OCI-M2 (cell line): ENCODE measurements around the gene TFDP1.

Source experiments
- DNase-seq: peaks from one replicate; lab custom pipeline; 2025; ENCODE audit not compliant: unreplicated experiment; lab: John Stamatoyannopoulos, UW

Gene TFDP1

GRCh38 chr13:113596321-113597200 is 12.0 kb downstream of the TFDP1 start:
- DNase-seq: no peak

- DNase-seq: no peak
These were observed 13.0 kb downstream of the TFDP1 start for GRCh38 chr13:113597391-113598080.

- DNase-seq: no peak
These were observed 13.5 kb downstream of the TFDP1 start for GRCh38 chr13:113598081-113598410.

DNA sequence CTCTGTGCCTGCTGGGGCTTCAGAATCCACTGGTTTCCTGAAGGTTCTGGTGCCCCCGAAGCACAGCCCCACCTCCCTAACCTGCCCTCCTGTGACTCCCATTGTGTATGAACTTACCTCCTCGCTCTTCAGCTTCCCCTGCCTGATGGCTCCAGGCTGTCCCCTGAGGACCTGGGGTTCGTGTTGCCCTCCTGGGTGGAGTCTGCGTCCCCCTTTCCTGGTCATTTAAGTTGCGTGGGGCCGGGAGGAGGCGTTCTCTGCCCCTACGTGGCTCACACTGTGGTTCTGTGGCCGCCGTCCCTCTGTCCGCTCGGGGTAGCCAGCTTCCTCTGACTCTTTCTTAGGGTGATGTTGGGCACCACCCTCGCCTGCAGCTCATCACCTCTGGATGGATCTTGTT is 13.9 kb downstream of the TFDP1 start:
- DNase-seq: no peak

DNA sequence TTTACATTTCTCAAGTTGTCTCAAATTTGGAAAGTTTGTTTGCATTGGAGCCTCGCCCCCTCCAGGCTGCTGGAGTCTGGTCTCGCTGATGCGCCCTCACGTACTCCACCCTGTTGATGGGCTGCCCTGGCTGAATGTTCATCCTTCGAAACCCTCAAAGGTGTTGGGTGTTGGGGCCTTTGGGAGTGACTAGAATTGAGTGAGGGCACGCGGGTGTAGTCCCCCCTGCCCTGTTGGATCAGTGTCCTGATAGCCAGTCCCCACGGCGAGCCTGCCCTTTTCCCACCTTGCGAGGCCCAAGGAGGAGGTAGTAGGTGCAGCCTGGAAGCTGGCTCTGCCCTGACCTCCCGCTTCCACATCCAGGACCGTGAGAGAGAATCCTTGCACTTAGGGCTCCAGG is 14.8 kb downstream of the TFDP1 start:
- DNase-seq: no peak

GRCh38 chr13:113601166-113602070 is 16.9 kb downstream of the TFDP1 start:
- no peak for DNase-seq

GRCh38 chr13:113602291-113602988 is 17.9 kb downstream of the TFDP1 start:
- no peak for DNase-seq

GRCh38 chr13:113603116-113603710 is 18.7 kb downstream of the TFDP1 start:
- no peak for DNase-seq

DNA sequence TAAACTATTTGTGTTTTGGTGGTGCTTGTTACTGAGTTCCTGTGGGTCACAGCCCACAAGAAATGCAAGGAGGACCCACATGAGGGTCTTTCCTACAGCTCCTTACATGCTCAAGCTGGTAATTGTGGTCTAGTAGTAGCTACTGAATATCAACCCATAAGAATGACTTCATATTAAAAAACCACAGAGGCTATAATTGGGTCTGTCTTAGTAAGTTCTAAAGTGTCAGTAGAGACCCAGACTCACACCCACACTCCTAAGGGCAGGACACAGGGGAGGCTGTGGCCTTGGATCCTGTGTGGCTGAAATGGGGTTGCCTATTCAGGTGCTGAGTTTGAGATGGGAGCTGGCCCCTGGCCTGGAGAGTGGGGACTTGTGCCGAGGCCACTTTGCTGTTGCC is 19.6 kb downstream of the TFDP1 start:
- no peak for DNase-seq

DNA sequence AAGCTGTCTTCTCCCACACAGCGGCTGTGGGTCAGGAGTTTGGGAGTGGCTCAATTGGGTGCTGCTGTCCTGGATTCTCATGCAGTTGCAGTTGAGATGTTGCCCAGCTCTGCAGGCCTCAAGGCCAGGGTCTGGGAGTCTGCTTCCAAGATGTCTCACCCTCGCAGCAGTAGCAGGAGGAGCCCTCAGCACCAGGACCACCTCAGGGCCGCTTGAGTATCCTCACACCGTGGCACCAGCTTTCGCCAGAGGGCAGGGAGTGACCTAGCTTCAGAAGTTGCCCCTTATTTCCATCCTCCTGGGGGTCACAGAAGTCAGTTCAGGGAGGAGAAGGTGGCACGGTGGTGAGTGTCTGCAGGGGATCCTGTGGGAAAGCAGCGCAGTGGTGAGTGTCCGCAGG is 20.9 kb downstream of the TFDP1 start:
- DNase-seq: no peak

DNA sequence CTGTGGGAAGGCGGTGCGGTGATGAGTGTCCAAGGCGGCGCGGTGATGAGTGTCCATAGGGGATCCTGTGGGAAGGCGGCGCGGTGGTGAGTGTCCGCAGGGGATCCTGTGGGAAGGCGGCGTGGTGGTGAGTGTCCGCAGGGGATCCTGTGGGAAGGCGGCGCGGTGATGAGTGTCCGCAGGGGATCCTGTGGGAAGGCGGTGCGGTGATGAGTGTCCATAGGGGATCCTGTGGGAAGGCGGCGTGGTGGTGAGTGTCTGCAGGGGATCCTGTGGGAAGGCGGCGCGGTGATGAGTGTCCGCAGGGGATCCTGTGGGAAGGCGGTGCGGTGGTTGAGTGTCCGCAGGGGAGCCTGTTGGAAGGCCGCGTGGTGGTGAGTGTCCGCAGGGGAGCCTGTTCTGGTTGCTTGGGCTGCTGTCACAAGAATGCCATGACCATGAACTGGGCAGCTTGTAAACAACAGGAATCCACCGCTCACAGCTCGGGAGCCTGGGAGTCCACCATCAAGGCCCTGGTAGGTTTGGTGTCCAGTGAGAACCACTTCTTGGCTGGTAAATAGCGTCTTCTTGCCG is 21.4 kb downstream of the TFDP1 start:
- no peak for DNase-seq

DNA sequence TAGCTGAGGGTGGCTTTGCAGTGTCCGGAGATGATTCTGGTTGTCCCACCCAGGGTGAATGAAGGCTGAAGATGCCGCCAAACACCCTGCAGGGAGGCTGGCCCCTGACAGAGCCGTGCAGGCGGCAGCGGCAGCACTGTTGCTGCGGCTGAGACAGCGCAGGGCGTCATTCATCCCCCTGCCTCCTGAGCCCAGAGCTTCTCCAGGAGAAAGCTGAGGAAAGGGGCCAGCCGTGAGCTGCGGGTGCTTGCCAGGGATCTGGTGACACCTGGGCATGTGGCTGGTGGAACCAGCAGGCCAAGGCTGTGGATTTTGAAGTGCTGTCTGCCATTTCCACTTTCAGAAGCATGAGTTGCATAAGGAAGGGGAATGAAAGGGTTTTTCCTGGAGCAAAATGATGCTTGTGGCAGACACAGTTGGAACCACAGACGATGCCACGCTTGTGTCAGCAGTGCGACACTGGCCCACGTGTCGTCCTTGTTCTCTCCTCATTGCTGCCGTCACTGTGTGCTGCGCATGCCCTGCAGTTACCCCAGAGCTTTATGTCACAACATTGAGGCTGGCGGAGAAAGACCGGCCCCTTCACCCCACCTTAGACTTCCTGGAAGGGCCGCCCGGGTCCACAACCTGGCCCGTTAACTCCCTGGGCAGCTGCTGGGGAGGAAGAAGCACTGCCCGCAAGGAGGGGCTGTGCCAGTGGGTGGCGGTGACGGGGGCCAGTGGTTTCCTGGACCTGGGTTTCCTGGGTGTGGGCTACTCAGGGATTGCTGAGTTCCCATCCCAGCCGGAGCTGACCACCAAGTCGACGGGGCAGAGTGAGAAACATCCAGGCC is 22.7 kb downstream of the TFDP1 start:
- DNase-seq: no peak

GRCh38 chr13:113607889-113608635 is 23.5 kb downstream of the TFDP1 start:
- no peak for DNase-seq

DNA sequence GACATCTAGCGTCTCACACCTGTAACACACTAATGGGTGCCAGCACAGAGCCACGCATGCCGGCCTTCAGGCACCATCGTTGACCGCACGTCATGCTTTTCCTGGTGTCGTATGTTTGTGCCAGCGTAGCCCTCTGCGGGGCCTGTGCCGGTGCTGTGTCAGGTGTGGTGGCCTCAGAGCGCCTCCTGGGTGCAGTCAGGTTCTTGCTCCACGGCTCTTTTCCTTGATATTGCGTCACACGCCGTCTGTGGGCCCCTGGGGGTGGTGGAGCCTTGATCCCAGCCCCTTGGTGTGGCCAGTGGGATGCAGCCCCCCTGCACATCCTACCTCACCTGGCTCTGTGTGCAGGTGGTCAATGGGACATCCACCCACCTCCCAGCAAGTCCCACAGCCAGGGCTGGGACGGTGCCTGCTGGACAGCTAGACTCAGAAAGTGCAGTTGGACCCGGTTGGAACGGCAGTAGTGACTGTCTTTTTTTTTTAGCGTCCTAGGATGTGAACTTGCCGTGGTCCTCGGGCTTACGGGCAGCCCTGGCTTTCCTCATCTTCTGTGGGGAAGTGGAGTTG is 24.5 kb downstream of the TFDP1 start:
- DNase-seq: no peak

DNA sequence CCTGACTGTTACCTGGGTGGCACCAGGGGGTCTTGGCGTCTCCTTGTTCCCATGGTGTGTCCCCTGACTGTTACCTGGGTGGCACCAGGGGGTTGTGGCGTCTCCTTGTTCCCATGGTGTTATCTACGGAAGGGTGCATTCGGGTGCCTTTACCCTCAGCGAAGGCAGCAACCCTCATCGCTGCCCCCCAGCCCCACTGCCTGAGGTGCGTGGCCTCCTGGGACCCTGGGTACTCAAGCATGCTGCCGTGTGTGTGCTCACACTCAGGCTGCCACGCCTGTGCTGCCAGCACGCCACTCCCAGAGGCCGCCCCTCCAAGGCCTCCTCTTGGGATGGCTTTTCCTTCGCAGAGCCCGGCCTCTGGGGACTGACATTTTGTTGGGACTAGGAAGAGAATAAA is 25.1 kb downstream of the TFDP1 start:
- no peak for DNase-seq

DNA sequence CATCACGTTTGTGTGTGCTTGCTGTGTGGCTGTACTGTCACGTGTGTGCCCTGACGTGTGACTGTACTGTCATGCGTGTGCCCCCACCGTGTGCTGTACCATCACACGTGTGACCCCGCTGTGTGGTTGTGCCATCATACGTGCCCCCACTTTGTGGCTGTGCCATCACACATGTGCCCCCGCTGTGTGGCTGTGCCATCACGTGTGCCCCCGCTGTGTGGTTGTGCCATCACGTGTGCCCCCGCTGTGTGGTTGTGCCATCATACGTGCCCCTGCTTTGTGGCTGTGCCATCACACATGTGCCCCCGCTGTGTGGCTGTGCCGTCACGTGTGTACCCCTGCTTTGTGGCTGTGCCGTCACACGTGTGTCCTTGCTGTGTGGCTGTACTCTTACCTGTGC is 25.7 kb downstream of the TFDP1 start:
- DNase-seq: no peak

- DNase-seq: no peak
These were observed 27.4 kb downstream of the TFDP1 start for GRCh38 chr13:113611996-113612395.

GRCh38 chr13:113612607-113613006 is 28.1 kb downstream of the TFDP1 start:
- DNase-seq: no peak
